IPS DF 4.7 (cell line): ENCODE measurements around the gene MESP1.

ENCODE experiments used
- DNase-seq: peaks from one replicate; pipeline ENCODE4 v3.0.0-alpha.2; 2013; ENCODE audit warnings: low spot score; ENCODE audit errors: extremely low read depth

MESP1 gene

GRCh38 chr15:89731275-89731674 lies 19.8 kb downstream of the MESP1 start:
- no peak for DNase-seq

- DNase-seq, result no peak
These were observed 22.8 kb downstream of the MESP1 start for GRCh38 chr15:89728254-89728653.

GRCh38 chr15:89725064-89725463 lies 26.0 kb downstream of the MESP1 start:
- no peak for DNase-seq

GRCh38 chr15:89724621-89725020 lies 26.4 kb downstream of the MESP1 start:
- no peak for DNase-seq

- no peak for DNase-seq
These were observed 28.0 kb downstream of the MESP1 start for GRCh38 chr15:89723031-89723430.

GRCh38 chr15:89714775-89715174 lies 36.3 kb downstream of the MESP1 start:
- no peak for DNase-seq

GRCh38 chr15:89707577-89707976 lies 43.5 kb downstream of the MESP1 start:
- DNase-seq, result no peak

- DNase-seq, result no peak
These were observed 46.6 kb downstream of the MESP1 start for GRCh38 chr15:89704411-89704810.
